Keratinocyte (primary cell): ENCODE measurements around the gene PIGN. TPM values are rescaled to one million over a fixed set of nuclear protein-coding genes. Genes with fewer than 3 reads are reported as not detected.

Experiments used
- DNase-seq: peaks from one replicate; pipeline ENCODE4 v3.0.0-alpha.2; 2011; ENCODE audit warnings: low read depth, missing footprints, low spot score
- FAIRE-seq: peaks from 2 replicates; lab custom pipeline; 2011; peaks lifted over from hg19 to GRCh38; lab: Jason Lieb, UNC
- H2AFZ ChIP-seq: 2 replicates; pipeline ENCODE4 v1.6.0; 2012; ENCODE audit warnings: low read length, control low read depth, inconsistent platforms; ENCODE audit not compliant: control insufficient read depth
- H3K27ac ChIP-seq: 2 replicates; pipeline ENCODE4 v1.5.1; 2011; ENCODE audit warnings: low read length; ENCODE audit not compliant: control insufficient read depth, insufficient read depth
- H3K27me3 ChIP-seq: 3 replicates; pipeline ENCODE4 v1.6.0; 2011; ENCODE audit warnings: low read length; ENCODE audit not compliant: control insufficient read depth, insufficient read depth; ENCODE audit errors: extremely low read depth
- H3K36me3 ChIP-seq, 2 experiments: 2 replicates in 1 of 2; 3 replicates in 1 of 2; pipeline ENCODE4 v1.5.1; 2011; ENCODE audit warnings: low read length in 2 of 2, mild to moderate bottlenecking in 1 of 2; ENCODE audit not compliant: control insufficient read depth in 2 of 2, insufficient read depth in 2 of 2; ENCODE audit errors: extremely low read depth in 1 of 2
- H3K4me1 ChIP-seq: 3 replicates; pipeline ENCODE4 v1.5.1; 2011; ENCODE audit warnings: low read length; ENCODE audit not compliant: control insufficient read depth, insufficient read depth; ENCODE audit errors: extremely low read depth
- H3K4me2 ChIP-seq: 3 replicates; pipeline ENCODE4 v1.6.0; 2011; ENCODE audit warnings: low read depth, low read length; ENCODE audit not compliant: control insufficient read depth, insufficient read depth; ENCODE audit errors: extremely low read depth
- H3K4me3 ChIP-seq, 3 experiments: fragments of 200-600 bp in 1 of 3; sonication (generic) in 1 of 3; 2 replicates in 2 of 3; 3 replicates in 1 of 3; pipeline ENCODE4 v1.5.1; 2011 to 2016; ENCODE audit warnings: low read length in 3 of 3, mild to moderate bottlenecking in 3 of 3, control low read depth in 2 of 3, inconsistent platforms in 1 of 3, low read depth in 1 of 3, mixed read lengths in 1 of 3, mixed run types in 1 of 3, moderate library complexity in 1 of 3; ENCODE audit not compliant: control insufficient read depth in 2 of 3, insufficient read depth in 2 of 3; ENCODE audit errors: extremely low read depth in 1 of 3
- H3K79me2 ChIP-seq: 2 replicates; pipeline ENCODE4 v1.6.0; 2012; ENCODE audit warnings: low read length; ENCODE audit not compliant: control insufficient read depth, insufficient read depth
- H3K9ac ChIP-seq: 3 replicates; pipeline ENCODE4 v1.6.0; 2011; ENCODE audit warnings: low read length; ENCODE audit not compliant: control insufficient read depth, insufficient read depth; ENCODE audit errors: extremely low read depth
- H3K9me1 ChIP-seq: 3 replicates; pipeline ENCODE4 v1.6.0; 2011; ENCODE audit warnings: low read length; ENCODE audit not compliant: control insufficient read depth, insufficient read depth; ENCODE audit errors: extremely low read depth
- H3K9me3 ChIP-seq: 2 replicates; pipeline ENCODE4 v1.5.1; 2012; ENCODE audit warnings: low read depth, low read length; ENCODE audit not compliant: control insufficient read depth
- H4K20me1 ChIP-seq: 3 replicates; pipeline ENCODE4 v1.6.0; 2011; ENCODE audit warnings: low read length; ENCODE audit not compliant: control insufficient read depth, insufficient read depth; ENCODE audit errors: extremely low read depth
- CTCF ChIP-seq, 3 experiments: IDR thresholded peaks in 1 of 3; conservative IDR thresholded peaks in 1 of 3; optimal IDR thresholded peaks in 1 of 3; 2 replicates in 2 of 3; 3 replicates in 1 of 3; pipeline versions ENCODE3 to v1.5.1; 2011; ENCODE audit warnings: low read length in 3 of 3, mild to moderate bottlenecking in 3 of 3, moderate library complexity in 2 of 3, control low read depth in 1 of 3, inconsistent platforms in 1 of 3; ENCODE audit not compliant: insufficient read depth in 2 of 3; ENCODE audit errors: extremely low read depth in 1 of 3
- EZH2 ChIP-seq: IDR thresholded peaks from one replicate; pipeline ENCODE4 v1.6.1; 2012; ENCODE audit warnings: inconsistent platforms, mild to moderate bottlenecking, low read length, moderate library complexity
- dilution Hi-C: fragments of 300-500 bp; cut with MboI; formaldehyde crosslinking; loops from one replicate; pipeline ENCODE4 v1.7.0; 2020; ENCODE audit warnings: low sequenced_read_pairs; ENCODE audit not compliant: extremely low pct_ligation_motif_present
- polyA plus RNA-seq, 5 experiments: library from polyadenylated mRNA; depleted of rRNA in 3 of 5; stranded (reverse) in 3 of 5; stranded (forward) in 1 of 5; unstranded in 1 of 5; fragments of >200 nt; gene quantifications; 1 replicate in 1 of 5; 2 replicates in 3 of 5; 3 replicates in 1 of 5; pipeline versions ENCODE4 v1.2.1 to v1.2.3, GENCODE V29; 2011 to 2012; ENCODE audit warnings: missing spikeins in 2 of 5, low read depth in 1 of 5, low replicate concordance in 1 of 5

The PIGN gene
- polyA plus RNA-seq, 1 donor (not counting 4 experiments of a cell fraction or from before 2014, with no cell fraction given) = 41.2 TPM

- no peak for FAIRE-seq
- Histone ChIP-seq H3K9me1 (no peaks in the 10 kb centered on the region), H3K36me3 (no peaks in the 10 kb centered on the region), H4K20me1 (no peaks in the 10 kb centered on the region), H3K4me1 (peaks cover 29% of the 10 kb centered on the region), H3K9ac (no peak overlapping the region), H3K9me3 (no peaks in the 10 kb centered on the region), H3K4me3 (no peak overlapping the region), H3K27ac (no peak overlapping the region), H3K4me2 (peak overlapping the region; percentile 56), H3K27me3 (no peaks in the 10 kb centered on the region), H3K79me2 (peaks cover 70% of the 10 kb centered on the region), H2AFZ (no peak overlapping the region)
- no peak for DNase-seq
- dilution Hi-C loops = no loop called here
- no peak for TF ChIP-seq EZH2
- no peak for TF ChIP-seq CTCF (optimal IDR thresholded peaks at IDR 0.05 in 1 of 3, IDR thresholded peaks at IDR 0.05 in 1 of 3, conservative IDR thresholded peaks at IDR 0.05 in 1 of 3; ENCODE audit: extremely low read depth in 1 of 3, insufficient read depth in 2 of 3, low read length in 3 of 3)
Measured at GRCh38 chr18:62201870-62202269, 15.0 kb upstream of the PIGN start.

- FAIRE-seq (no peak), DNase-seq (no peak)
- TF ChIP-seq EZH2 (no peak), CTCF (optimal IDR thresholded peaks at IDR 0.05 in 1 of 3, IDR thresholded peaks at IDR 0.05 in 1 of 3, conservative IDR thresholded peaks at IDR 0.05 in 1 of 3; ENCODE audit: extremely low read depth in 1 of 3, insufficient read depth in 2 of 3, low read length in 3 of 3) (no peak)
- Histone ChIP-seq H3K9me3 (no peaks in the 10 kb centered on the region), H2AFZ (no peak overlapping the region), H3K27ac (no peak overlapping the region), H3K9ac (no peak overlapping the region), H3K4me2 (no peak overlapping the region), H3K27me3 (no peaks in the 10 kb centered on the region), H3K79me2 (peaks cover 73% of the 10 kb centered on the region), H3K36me3 (no peaks in the 10 kb centered on the region), H3K9me1 (no peaks in the 10 kb centered on the region), H3K4me1 (peaks cover 21% of the 10 kb centered on the region), H3K4me3 (no peak overlapping the region), H4K20me1 (no peaks in the 10 kb centered on the region)
- dilution Hi-C loops = no loop called here
Measured at GRCh38 chr18:62200121-62200914, 13.5 kb upstream of the PIGN start.
